Spinal cord (tissue), 10 donors: Measurements from ENCODE around the gene PTPRF. TPM values are rescaled to one million over a fixed set of nuclear protein-coding genes. Genes with fewer than 3 reads are reported as not detected.

Source experiments
- DNase-seq, 6 donors: peaks; one replicate each; pipeline versions ENCODE4 v3.0.0 to v3.0.0-alpha.2; 2013 to 2015; ENCODE audit warnings: low spot score in 6 of 6, low read depth in 4 of 6
- H3K27ac ChIP-seq: one replicate; pipeline ENCODE4 v1.5.1; 2013; ENCODE audit warnings: low read depth, low read length, control low read depth
- H3K27me3 ChIP-seq: one replicate; pipeline ENCODE4 v1.6.1; 2013; ENCODE audit warnings: low read length; ENCODE audit not compliant: control insufficient read depth, insufficient read depth
- H3K36me3 ChIP-seq: one replicate; pipeline ENCODE4 v1.6.1; 2013; ENCODE audit warnings: low read length; ENCODE audit not compliant: control insufficient read depth, insufficient read depth
- H3K4me1 ChIP-seq: one replicate; pipeline ENCODE4 v1.6.1; 2013; ENCODE audit warnings: low read length; ENCODE audit not compliant: control insufficient read depth, insufficient read depth
- H3K4me3 ChIP-seq: one replicate; pipeline ENCODE4 v1.5.1; 2013; ENCODE audit warnings: low read depth, low read length, control low read depth
- H3K9me3 ChIP-seq: one replicate; pipeline ENCODE4 v1.6.1; 2013; ENCODE audit warnings: low read length; ENCODE audit not compliant: control insufficient read depth, insufficient read depth
- WGBS: methylation state at CpG from one replicate; pipeline ENCODE4 v1.1.5; 2013; ENCODE audit warnings: missing lambda C conversion rate; ENCODE audit not compliant: insufficient coverage; 5-methylcytosine and 5-hydroxymethylcytosine counted together
- polyA plus RNA-seq, 2 donors: library from polyadenylated mRNA; unstranded; fragments of 120-200 nt; gene quantifications; one replicate each; pipeline ENCODE4 v1.2.1, GENCODE V29; 2013; ENCODE audit not compliant: insufficient read length in 2 of 2
- total RNA-seq, 2 donors: library from RNA; depleted of rRNA in 1 of 2; stranded (reverse); fragments of 120-200 nt in 1 of 2; fragments of >200 nt in 1 of 2; gene quantifications; one replicate each; pipeline versions ENCODE4 v1.2.3 to v1.2.4, GENCODE V29; 2013 to 2014
- donor health status: healthy.

The PTPRF gene
- total and polyA plus RNA-seq, 4 donors: 51.0 to 114 (median 92.4) TPM

DNA sequence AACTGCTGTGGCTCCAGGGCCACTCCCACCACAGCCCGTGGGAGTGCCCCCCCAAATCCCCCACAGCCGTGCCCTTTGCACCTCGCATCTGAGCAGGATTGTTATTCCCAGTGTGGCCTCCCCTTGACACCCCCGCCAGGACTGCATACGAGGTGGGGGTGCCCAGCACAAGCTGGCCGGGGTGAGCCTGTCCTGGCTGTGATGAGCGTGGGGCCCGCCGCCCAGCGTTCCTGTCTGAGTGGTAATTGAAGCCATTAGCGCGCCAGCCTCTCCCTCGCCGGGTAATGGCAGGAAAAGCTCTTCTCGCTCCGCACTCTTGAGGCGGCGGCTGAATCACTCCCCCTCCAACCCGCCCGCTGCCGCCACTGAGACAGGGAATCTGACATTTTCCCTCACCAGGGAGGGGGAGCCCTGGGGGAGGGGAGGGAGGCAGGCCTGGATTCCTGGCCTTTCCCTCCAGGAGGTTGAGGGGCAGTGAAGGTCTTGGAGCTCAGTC is 27.7 kb downstream of the PTPRF start:
- 9% methylated on average over 14 of the region's 21 CpGs for WGBS
- H3K36me3 ChIP-seq: peaks cover 72% of the 10 kb centered on the region
- peak in 2 of 6 donors; percentile 72 to 89 for DNase-seq
- peaks cover 39% of the 10 kb centered on the region for H3K4me1 ChIP-seq
- H3K27ac ChIP-seq: peak overlapping the region; percentile 57
- no peak overlapping the region for H3K4me3 ChIP-seq
- H3K27me3 ChIP-seq: no peaks in the 10 kb centered on the region
- no peaks in the 10 kb centered on the region for H3K9me3 ChIP-seq

DNA sequence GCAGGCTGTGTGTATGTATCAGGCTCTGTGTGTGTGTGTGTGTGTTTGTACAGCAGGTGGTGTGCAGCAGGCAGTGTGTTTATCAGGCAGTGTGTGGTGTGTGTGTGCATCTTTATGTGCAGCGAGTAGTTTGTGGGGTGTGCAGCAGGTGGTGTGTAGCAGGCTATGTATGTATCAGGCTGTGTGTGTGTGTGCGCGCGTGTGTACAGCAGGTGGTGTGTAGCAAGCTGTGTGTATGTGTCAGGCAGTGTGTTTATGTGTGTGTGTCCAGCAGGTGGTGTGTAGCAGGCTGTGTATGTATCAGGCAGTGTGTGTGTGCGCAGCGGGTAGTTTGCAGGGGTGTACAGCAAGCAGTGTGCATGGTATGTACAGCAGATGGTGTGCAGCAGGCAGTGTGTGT is 29.0 kb downstream of the PTPRF start:
- H3K4me3 ChIP-seq: no peak overlapping the region
- H3K27ac ChIP-seq: no peak overlapping the region
- 84% methylated on average over 6 of the region's 6 CpGs for WGBS

DNA sequence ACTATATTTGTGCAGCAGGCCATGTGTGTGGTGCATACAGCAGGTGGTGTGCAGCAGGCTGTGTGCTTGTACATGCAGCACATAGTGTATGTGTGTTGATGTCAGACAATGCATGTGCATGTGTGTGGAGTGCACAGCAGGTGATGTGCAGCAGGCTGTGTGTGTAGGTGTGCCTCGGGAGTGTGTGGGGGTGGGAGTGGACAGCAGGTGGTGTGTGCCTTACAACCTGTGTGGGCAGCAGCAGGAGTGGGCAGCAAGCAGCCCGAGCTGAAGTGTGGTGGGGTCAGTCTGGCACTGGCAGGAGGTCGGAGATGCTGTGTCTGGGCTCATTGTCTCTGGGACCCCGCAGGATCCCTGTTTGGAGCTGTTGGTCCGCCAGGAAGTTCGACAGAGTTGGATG is 29.6 kb downstream of the PTPRF start:
- Histone ChIP-seq H3K27me3 (no peaks in the 10 kb centered on the region), H3K9me3 (no peaks in the 10 kb centered on the region), H3K4me1 (peaks cover 51% of the 10 kb centered on the region), H3K4me3 (no peak overlapping the region), H3K36me3 (peaks cover 68% of the 10 kb centered on the region), H3K27ac (no peak overlapping the region)
- DNase-seq: no peak
- WGBS: 84% methylated on average over 6 of the region's 6 CpGs

More for the DNA sequence above, 29.0 kb downstream of the PTPRF start:
- H3K36me3 ChIP-seq: peaks cover 67% of the 10 kb centered on the region
- H3K9me3 ChIP-seq: no peaks in the 10 kb centered on the region
- DNase-seq: no peak
- no peaks in the 10 kb centered on the region for H3K27me3 ChIP-seq
- peaks cover 45% of the 10 kb centered on the region for H3K4me1 ChIP-seq

- no peak overlapping the region for H3K4me3 ChIP-seq
- WGBS: 33% methylated on average over 17 of the region's 19 CpGs
Measured at GRCh38 chr1:43563876-43564539, 33.3 kb downstream of the PTPRF start.

DNA sequence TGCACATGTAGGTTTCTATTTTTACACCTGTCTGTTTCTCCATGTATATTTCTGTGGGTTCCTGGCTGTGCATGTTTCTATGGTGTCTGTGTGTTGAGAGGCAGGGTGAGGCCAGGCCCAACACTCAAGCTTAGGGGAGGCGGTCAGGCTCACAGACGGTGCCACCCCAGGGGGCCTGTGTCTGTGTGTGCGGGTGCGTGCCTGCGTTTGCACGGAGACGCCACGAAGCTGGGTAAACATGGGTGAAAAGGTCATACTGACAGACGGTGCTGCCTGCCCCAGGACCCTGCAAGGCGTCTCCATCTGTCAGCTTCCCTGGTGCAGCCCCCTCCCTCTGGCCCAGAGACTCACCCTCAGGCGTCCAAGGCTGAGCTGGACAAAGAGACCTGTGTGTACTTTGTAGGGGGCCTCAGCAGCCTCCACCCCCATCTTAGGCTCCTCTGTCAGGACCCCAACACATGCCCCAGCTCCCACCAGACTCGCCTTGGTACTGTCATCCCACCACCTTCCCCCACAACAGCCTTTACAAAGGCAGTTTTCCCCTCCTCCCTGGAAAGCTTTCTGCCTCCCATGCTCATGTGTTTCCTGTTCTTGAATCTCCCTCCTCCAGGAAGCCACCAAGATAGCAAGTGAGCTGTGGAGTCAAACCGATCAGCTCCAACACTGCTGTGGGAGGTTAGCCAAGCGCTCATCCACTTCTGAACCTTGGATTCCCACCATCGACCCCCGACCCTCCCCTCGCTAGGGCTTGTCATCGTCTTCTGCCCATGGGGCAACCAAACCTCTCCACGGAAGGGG is 34.1 kb downstream of the PTPRF start:
- H3K4me1 ChIP-seq: peaks cover 66% of the 10 kb centered on the region
- H3K9me3 ChIP-seq: no peaks in the 10 kb centered on the region
- DNase-seq: no peak
- no peak overlapping the region for H3K4me3 ChIP-seq
- H3K27ac ChIP-seq: peak overlapping the region; percentile 63
- H3K36me3 ChIP-seq: peaks cover 46% of the 10 kb centered on the region
- no peaks in the 10 kb centered on the region for H3K27me3 ChIP-seq
- whole genome bisulfite sequencing: 41% methylated on average over 15 of the region's 19 CpGs

More at GRCh38 chr1:43563876-43564539, 33.3 kb downstream of the PTPRF start:
- Histone ChIP-seq H3K9me3 (no peaks in the 10 kb centered on the region), H3K27me3 (no peaks in the 10 kb centered on the region), H3K4me1 (peaks cover 65% of the 10 kb centered on the region), H3K36me3 (peaks cover 44% of the 10 kb centered on the region), H3K27ac (peak overlapping the region; percentile 63)
- DNase-seq: peak in 2 of 6 donors; percentile 64 to 89

- DNase-seq: peak in 3 of 6 donors; percentile 65 to 91 (median 90)
- no peaks in the 10 kb centered on the region for H3K9me3 ChIP-seq
- H3K27ac ChIP-seq: peak overlapping the region; percentile 69
- peak overlapping the region; percentile 47 for H3K4me3 ChIP-seq
- H3K36me3 ChIP-seq: peaks cover 48% of the 10 kb centered on the region
- H3K27me3 ChIP-seq: no peaks in the 10 kb centered on the region
- 1% methylated on average over 49 of the region's 62 CpGs for WGBS
- peaks cover 74% of the 10 kb centered on the region for H3K4me1 ChIP-seq
Measured at GRCh38 chr1:43565600-43566360, 35.1 kb downstream of the PTPRF start.

- peak overlapping the region; percentile 69 for H3K27ac ChIP-seq
- WGBS: 40% methylated on average over 12 of the region's 16 CpGs
- peaks cover 80% of the 10 kb centered on the region for H3K4me1 ChIP-seq
- peak overlapping the region; percentile 47 for H3K4me3 ChIP-seq
- no peaks in the 10 kb centered on the region for H3K27me3 ChIP-seq
- H3K36me3 ChIP-seq: peaks cover 53% of the 10 kb centered on the region
- no peaks in the 10 kb centered on the region for H3K9me3 ChIP-seq
- peak in 3 of 6 donors; percentile 54 to 86 (median 81) for DNase-seq
Measured at GRCh38 chr1:43566382-43567044, 35.8 kb downstream of the PTPRF start.

GRCh38 chr1:43569175-43569574 is 38.5 kb downstream of the PTPRF start:
- WGBS: 64% methylated on average over 5 of the region's 6 CpGs
- peak overlapping the region; percentile 7 for H3K27ac ChIP-seq
- peaks cover 91% of the 10 kb centered on the region for H3K4me1 ChIP-seq

GRCh38 chr1:43570277-43570676 is 39.6 kb downstream of the PTPRF start:
- Histone ChIP-seq H3K9me3 (no peaks in the 10 kb centered on the region), H3K27ac (no peak overlapping the region), H3K36me3 (peaks cover 60% of the 10 kb centered on the region), H3K4me1 (peaks cover 80% of the 10 kb centered on the region), H3K27me3 (no peaks in the 10 kb centered on the region), H3K4me3 (no peak overlapping the region)
- peak in 1 of 6 donors; percentile 55 for DNase-seq
- 37% methylated on average over 8 of the region's 9 CpGs for WGBS

More at GRCh38 chr1:43569175-43569574, 38.5 kb downstream of the PTPRF start:
- H3K36me3 ChIP-seq: peaks cover 57% of the 10 kb centered on the region
- H3K27me3 ChIP-seq: no peaks in the 10 kb centered on the region
- no peak overlapping the region for H3K4me3 ChIP-seq
- no peaks in the 10 kb centered on the region for H3K9me3 ChIP-seq
- no peak for DNase-seq
